HCT116 (cell line): Measurements from ENCODE around the gene XYLT2. TPM values are rescaled to one million over a fixed set of nuclear protein-coding genes. Genes with fewer than 3 reads are reported as not detected.

ENCODE experiments used
- ATAC-seq: fragments of 200-7000 bp; cut with Tn5 transposase; 2 replicates; pipeline ENCODE4 v1.9.1; 2020; ENCODE audit warnings: mild to moderate bottlenecking, moderate library complexity
- BruUV-seq: library from RNA; stranded (reverse); fragments of 400-500 nt; replicated peaks from 2 replicates; lab custom pipeline; 2021; lab: Mats Ljungman, UMichigan
- CTCF ChIA-PET: fragments of 300-600 bp; sonication (Branson Sonifier 250); formaldehyde crosslinking; loops from one replicate; lab custom pipeline; 2021; ENCODE audit warnings: antibody characterized with exemption; lab: Charles Lee
- POLR2A ChIA-PET: fragments of 300-600, 350-600 bp; sonication (Branson Sonifier 250); formaldehyde crosslinking; loops from one replicate; lab custom pipeline; 2021; ENCODE audit warnings: antibody characterized with exemption; lab: Charles Lee
- RAD21 ChIA-PET, 2 experiments: fragments of 300-600 bp; sonication (Branson Sonifier 250); formaldehyde crosslinking; loops; one replicate each; lab custom pipeline; 2023; ENCODE audit warnings: low total read pairs in 2 of 2; ENCODE audit not compliant: uncharacterized antibody in 2 of 2, unreplicated experiment in 2 of 2, low non-redundant PET in 1 of 2; lab: Charles Lee
- DNase-seq: peaks from one replicate; pipeline ENCODE4 v3.0.0-alpha.2; 2010; ENCODE audit warnings: low read depth, low spot score
- H2AFZ ChIP-seq: fragments of 200-600 bp; shearing (Covaris generic), sonication (generic); 2 replicates; pipeline ENCODE4 v1.6.1; 2017; ENCODE audit warnings: low read depth, mixed run types, mixed read lengths, antibody characterized with exemption, low read length; ENCODE audit not compliant: poor library complexity, severe bottlenecking
- H3K27ac ChIP-seq: 2 replicates; pipeline ENCODE4 v1.5.1; 2012; ENCODE audit warnings: low read depth, low read length
- H3K27me3 ChIP-seq: fragments of 200-600 bp; sonication (generic); 2 replicates; pipeline ENCODE4 v1.6.1; 2016; ENCODE audit warnings: mixed run types, low read length, mixed read lengths; ENCODE audit not compliant: insufficient read depth
- H3K36me3 ChIP-seq, 2 experiments: fragments of 200-500 bp in 1 of 2; fragments of 200-600 bp in 1 of 2; sonication (Bioruptor generic) in 1 of 2; sonication (generic) in 1 of 2; 2 replicates each; pipeline versions ENCODE4 v1.5.1 to v1.6.1; 2014 to 2016; ENCODE audit warnings: low read length in 2 of 2, inconsistent platforms in 1 of 2, mixed read lengths in 1 of 2, mixed run types in 1 of 2; ENCODE audit not compliant: insufficient read depth in 2 of 2, control insufficient read depth in 1 of 2
- H3K4me1 ChIP-seq, 2 experiments: fragments of 200-600 bp in 1 of 2; sonication (generic) in 1 of 2; 2 replicates each; pipeline versions ENCODE4 v1.5.1 to v1.6.1; 2012 to 2017; ENCODE audit warnings: low read length in 2 of 2, inconsistent platforms in 1 of 2, mild to moderate bottlenecking in 1 of 2, mixed read lengths in 1 of 2, mixed run types in 1 of 2, moderate library complexity in 1 of 2; ENCODE audit not compliant: insufficient read depth in 2 of 2, control insufficient read depth in 1 of 2
- H3K4me2 ChIP-seq: fragments of 200-600 bp; sonication (generic); 2 replicates; pipeline ENCODE4 v1.6.1; 2017; ENCODE audit warnings: mixed run types, low read length, mixed read lengths
- H3K4me3 ChIP-seq, 2 experiments: fragments of 200-600 bp in 1 of 2; sonication (generic) in 1 of 2; replicated peaks in 1 of 2; 2 replicates each; pipeline ENCODE4 v1.5.1; 2011 to 2016; ENCODE audit warnings: low read length in 2 of 2, control low read depth in 1 of 2, low read depth in 1 of 2, mild to moderate bottlenecking in 1 of 2, mixed read lengths in 1 of 2, mixed run types in 1 of 2
- H3K79me2 ChIP-seq: fragments of 200-600 bp; sonication (generic); 2 replicates; pipeline ENCODE4 v1.6.1; 2017; ENCODE audit warnings: mild to moderate bottlenecking, mixed run types, low read length, moderate library complexity, mixed read lengths; ENCODE audit not compliant: insufficient read depth
- H3K9ac ChIP-seq: fragments of 200-600 bp; sonication (generic); 2 replicates; pipeline ENCODE4 v1.6.1; 2016; ENCODE audit warnings: low read length, mixed read lengths
- H3K9me2 ChIP-seq: fragments of 200-600 bp; sonication (generic), shearing (Covaris generic); 2 replicates; pipeline ENCODE4 v1.6.1; 2017; ENCODE audit warnings: mixed run types, mild to moderate bottlenecking, moderate library complexity; ENCODE audit not compliant: insufficient read depth
- H3K9me3 ChIP-seq, 2 experiments: fragments of 200-500 bp in 1 of 2; fragments of 200-600 bp in 1 of 2; sonication (Bioruptor generic) in 1 of 2; sonication (generic) in 1 of 2; 2 replicates each; pipeline ENCODE4 v1.6.1; 2014 to 2017; ENCODE audit warnings: low read length in 2 of 2, mixed read lengths in 2 of 2, inconsistent platforms in 1 of 2, low read depth in 1 of 2, mild to moderate bottlenecking in 1 of 2, mixed run types in 1 of 2, moderate library complexity in 1 of 2; ENCODE audit not compliant: control insufficient read depth in 1 of 2, insufficient read depth in 1 of 2
- H4K20me1 ChIP-seq: fragments of 200-600 bp; sonication (generic), shearing (Covaris generic); 2 replicates; pipeline ENCODE4 v1.6.1; 2017; ENCODE audit warnings: mixed run types, mild to moderate bottlenecking, moderate library complexity; ENCODE audit not compliant: insufficient read depth
- ATF3 ChIP-seq: IDR thresholded peaks from 2 replicates; pipeline ENCODE4 v1.6.1; 2012
- CBX3 ChIP-seq: IDR thresholded peaks from 2 replicates; pipeline ENCODE4 v1.6.1; 2012; ENCODE audit warnings: low read depth
- EGR1 ChIP-seq: IDR thresholded peaks from 2 replicates; pipeline ENCODE4 v1.6.1; 2012; ENCODE audit warnings: low read depth
- EZH2 ChIP-seq: fragments of 200-600 bp; sonication (generic); IDR thresholded peaks from 2 replicates; pipeline ENCODE4 v1.6.1; 2017; ENCODE audit warnings: antibody characterized with exemption, mixed run types
- EZH2phosphoT487 ChIP-seq: fragments of 200-600 bp; IDR thresholded peaks from 2 replicates; pipeline ENCODE4 v1.6.1; 2018; ENCODE audit warnings: antibody characterized with exemption, borderline replicate concordance
- MAX ChIP-seq: IDR thresholded peaks from 2 replicates; pipeline ENCODE4 v1.6.1; 2012
- POLR2A ChIP-seq: IDR thresholded peaks from 2 replicates; pipeline ENCODE4 v1.7.0; 2011; ENCODE audit warnings: borderline replicate concordance; ENCODE audit not compliant: insufficient read depth, insufficient read length; ENCODE audit errors: extremely low read depth
- RAD21 ChIP-seq: IDR thresholded peaks from 2 replicates; pipeline ENCODE4 v1.6.1; 2012; ENCODE audit warnings: low read depth, mild to moderate bottlenecking
- SIN3A ChIP-seq: IDR thresholded peaks from 2 replicates; pipeline ENCODE4 v1.6.1; 2012; ENCODE audit warnings: low read depth
- SRF ChIP-seq: IDR thresholded peaks from 2 replicates; pipeline ENCODE4 v1.6.1; 2012; ENCODE audit warnings: low read depth
- TCF7L2 ChIP-seq: IDR thresholded peaks from 2 replicates; pipeline ENCODE4 v1.7.0; 2011; ENCODE audit warnings: borderline replicate concordance, inconsistent platforms; ENCODE audit not compliant: insufficient read depth, insufficient read length; ENCODE audit errors: extremely low read depth
- YY1 ChIP-seq: IDR thresholded peaks from 2 replicates; pipeline ENCODE4 v1.6.1; 2011; ENCODE audit warnings: low read length, low read depth, moderate library complexity, mild to moderate bottlenecking; ENCODE audit not compliant: insufficient replicate concordance; ENCODE audit errors: extremely low read depth
- intact Hi-C: fragments of 100-400 bp; cut with micrococcal nuclease; formaldehyde crosslinking; loops from 2 replicates; pipeline ENCODE4 v1.10.0; 2022
- total RNA-seq: library from RNA; stranded (reverse); gene quantifications from one replicate; pipeline ENCODE4 v1.2.1, GENCODE V29; 2021; ENCODE audit not compliant: unreplicated experiment
- TF ChIP-seq, protein P1 (sequence below): IDR thresholded peaks from 2 replicates; pipeline ENCODE4 v1.6.1; 2012; ENCODE audit warnings: low read depth
- TF ChIP-seq, protein P2 (sequence below), 3 experiments: fragments of 200-600 bp in 1 of 3; sonication (generic) in 1 of 3; IDR thresholded peaks in 2 of 3; conservative IDR thresholded peaks in 1 of 3; 2 replicates each; pipeline ENCODE4 v1.5.1; 2012 to 2017; ENCODE audit warnings: low read depth in 2 of 3, low read length in 2 of 3, antibody characterized with exemption in 1 of 3, borderline replicate concordance in 1 of 3, control low read depth in 1 of 3, mild to moderate bottlenecking in 1 of 3, mixed read lengths in 1 of 3, mixed run types in 1 of 3, moderate library complexity in 1 of 3; ENCODE audit not compliant: insufficient read depth in 1 of 3

Gene XYLT2
- total RNA-seq, 1 experiment from 2014 or later = 37.5 TPM

DNA sequence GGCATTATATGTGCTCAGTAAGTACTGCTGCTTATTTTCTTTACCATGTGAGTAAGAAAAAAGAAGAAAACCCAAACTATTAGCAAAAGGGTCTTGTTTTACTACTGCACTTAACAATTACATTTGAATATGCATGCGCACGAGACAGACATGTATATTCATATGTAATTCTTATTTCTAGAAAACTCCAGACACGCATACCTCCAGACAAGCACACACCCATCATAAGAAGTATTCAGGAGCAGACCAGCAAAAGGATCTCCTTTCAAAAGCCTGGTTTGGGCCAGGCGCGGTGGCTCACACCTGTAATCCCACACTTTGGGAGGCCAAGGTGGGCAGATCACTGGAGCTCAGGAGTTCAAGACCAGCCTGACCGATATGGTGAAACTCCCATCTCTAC lies 43.6 kb downstream of the XYLT2 start:
- Histone ChIP-seq H3K9me2 (no peaks in the 10 kb centered on the region), H3K4me3 (no peak overlapping the region), H3K27me3 (no peaks in the 10 kb centered on the region), H3K36me3 (peaks cover 94% of the 10 kb centered on the region in 2 experiments), H3K79me2 (peaks cover 96% of the 10 kb centered on the region), H4K20me1 (peaks cover 10% of the 10 kb centered on the region; the same call in 1 of the 2 replicates), H2AFZ (no peak overlapping the region), H3K9me3 (no peaks in the 10 kb centered on the region), H3K9ac (no peak overlapping the region), H3K27ac (no peak overlapping the region), H3K4me2 (no peak overlapping the region), H3K4me1 (no peaks in the 10 kb centered on the region)
- BruUV-seq = no TSS peak
- TF ChIP-seq RAD21 (no peak), POLR2A (no peak), EZH2phosphoT487 (no peak), CBX3 (no peak)
- intact Hi-C loops = no loop called here
- ATAC-seq (no peak), DNase-seq (no peak)
- ChIA-PET RAD21 (no interaction called here), POLR2A (interaction anchor here (1.0 to 2.3 kb wide), 3 partner anchors 8 to 189 kb away, joined by 4 to 6 read pairs (median 4); partner anchors contain the start of gene LRRC59), CTCF (interaction anchor here (1.5 kb wide), 1 partner anchor 8 kb away, joined by 10 read pairs; the partner anchor contains the start of gene LRRC59)

GRCh38 chr17:50392621-50393020 lies 46.7 kb downstream of the XYLT2 start:
- peaks cover 96% of the 10 kb centered on the region for H3K79me2 ChIP-seq
- no TSS peak for BruUV-seq
- no peak overlapping the region for H2AFZ ChIP-seq
- H3K9ac ChIP-seq = no peak overlapping the region
- peaks cover 10% of the 10 kb centered on the region; the same call in 1 of the 2 replicates for H4K20me1 ChIP-seq
- H3K4me3 ChIP-seq = no peak overlapping the region
- H3K36me3 ChIP-seq = peaks cover 70 to 73% of the 10 kb centered on the region in 2 experiments
- intact Hi-C loops = no loop called here
- CTCF ChIA-PET = no interaction called here
- DNase-seq (no peak), ATAC-seq (no peak)
- POLR2A ChIA-PET = no interaction called here
- RAD21 ChIA-PET = no interaction called here
- peaks cover 4 to 19% of the 10 kb centered on the region in 2 experiments for H3K4me1 ChIP-seq
- H3K27ac ChIP-seq = no peak overlapping the region
- H3K9me2 ChIP-seq = no peaks in the 10 kb centered on the region
- H3K4me2 ChIP-seq = no peak overlapping the region
- no peak for TF ChIP-seq SRF
- no peak for TF ChIP-seq ATF3
- no peak for TF ChIP-seq EZH2
- TF ChIP-seq TCF7L2 = no peak
- no peak for TF ChIP-seq RAD21
- TF ChIP-seq CBX3 = no peak
- TF ChIP-seq YY1 = no peak
- no peak for TF ChIP-seq MAX
- TF ChIP-seq, protein P1, sequence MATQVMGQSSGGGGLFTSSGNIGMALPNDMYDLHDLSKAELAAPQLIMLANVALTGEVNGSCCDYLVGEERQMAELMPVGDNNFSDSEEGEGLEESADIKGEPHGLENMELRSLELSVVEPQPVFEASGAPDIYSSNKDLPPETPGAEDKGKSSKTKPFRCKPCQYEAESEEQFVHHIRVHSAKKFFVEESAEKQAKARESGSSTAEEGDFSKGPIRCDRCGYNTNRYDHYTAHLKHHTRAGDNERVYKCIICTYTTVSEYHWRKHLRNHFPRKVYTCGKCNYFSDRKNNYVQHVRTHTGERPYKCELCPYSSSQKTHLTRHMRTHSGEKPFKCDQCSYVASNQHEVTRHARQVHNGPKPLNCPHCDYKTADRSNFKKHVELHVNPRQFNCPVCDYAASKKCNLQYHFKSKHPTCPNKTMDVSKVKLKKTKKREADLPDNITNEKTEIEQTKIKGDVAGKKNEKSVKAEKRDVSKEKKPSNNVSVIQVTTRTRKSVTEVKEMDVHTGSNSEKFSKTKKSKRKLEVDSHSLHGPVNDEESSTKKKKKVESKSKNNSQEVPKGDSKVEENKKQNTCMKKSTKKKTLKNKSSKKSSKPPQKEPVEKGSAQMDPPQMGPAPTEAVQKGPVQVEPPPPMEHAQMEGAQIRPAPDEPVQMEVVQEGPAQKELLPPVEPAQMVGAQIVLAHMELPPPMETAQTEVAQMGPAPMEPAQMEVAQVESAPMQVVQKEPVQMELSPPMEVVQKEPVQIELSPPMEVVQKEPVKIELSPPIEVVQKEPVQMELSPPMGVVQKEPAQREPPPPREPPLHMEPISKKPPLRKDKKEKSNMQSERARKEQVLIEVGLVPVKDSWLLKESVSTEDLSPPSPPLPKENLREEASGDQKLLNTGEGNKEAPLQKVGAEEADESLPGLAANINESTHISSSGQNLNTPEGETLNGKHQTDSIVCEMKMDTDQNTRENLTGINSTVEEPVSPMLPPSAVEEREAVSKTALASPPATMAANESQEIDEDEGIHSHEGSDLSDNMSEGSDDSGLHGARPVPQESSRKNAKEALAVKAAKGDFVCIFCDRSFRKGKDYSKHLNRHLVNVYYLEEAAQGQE = no peak
- TF ChIP-seq, protein P2, sequence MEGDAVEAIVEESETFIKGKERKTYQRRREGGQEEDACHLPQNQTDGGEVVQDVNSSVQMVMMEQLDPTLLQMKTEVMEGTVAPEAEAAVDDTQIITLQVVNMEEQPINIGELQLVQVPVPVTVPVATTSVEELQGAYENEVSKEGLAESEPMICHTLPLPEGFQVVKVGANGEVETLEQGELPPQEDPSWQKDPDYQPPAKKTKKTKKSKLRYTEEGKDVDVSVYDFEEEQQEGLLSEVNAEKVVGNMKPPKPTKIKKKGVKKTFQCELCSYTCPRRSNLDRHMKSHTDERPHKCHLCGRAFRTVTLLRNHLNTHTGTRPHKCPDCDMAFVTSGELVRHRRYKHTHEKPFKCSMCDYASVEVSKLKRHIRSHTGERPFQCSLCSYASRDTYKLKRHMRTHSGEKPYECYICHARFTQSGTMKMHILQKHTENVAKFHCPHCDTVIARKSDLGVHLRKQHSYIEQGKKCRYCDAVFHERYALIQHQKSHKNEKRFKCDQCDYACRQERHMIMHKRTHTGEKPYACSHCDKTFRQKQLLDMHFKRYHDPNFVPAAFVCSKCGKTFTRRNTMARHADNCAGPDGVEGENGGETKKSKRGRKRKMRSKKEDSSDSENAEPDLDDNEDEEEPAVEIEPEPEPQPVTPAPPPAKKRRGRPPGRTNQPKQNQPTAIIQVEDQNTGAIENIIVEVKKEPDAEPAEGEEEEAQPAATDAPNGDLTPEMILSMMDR (IDR thresholded peaks at IDR 0.05 in 2 of 3, conservative IDR thresholded peaks at IDR 0.05 in 1 of 3; ENCODE audit: borderline replicate concordance in 1 of 3, insufficient read depth in 1 of 3, low read depth in 2 of 3, low read length in 2 of 3) = no peak
- no peak for TF ChIP-seq SIN3A
- TF ChIP-seq EGR1 = no peak
- no peaks in the 10 kb centered on the region for H3K9me3 ChIP-seq
- no peaks in the 10 kb centered on the region for H3K27me3 ChIP-seq
